ENCODE data around the gene JCHAIN. TPM values are rescaled to one million over a fixed set of nuclear protein-coding genes. Genes with fewer than 3 reads are reported as not detected.

The JCHAIN gene
- total and polyA plus RNA-seq, 9 of the 15 experiments (the other 6 are each of a cell fraction or from before 2014, with no cell fraction given): 0.04 to 0.68 (median 0.26) TPM; not detected in 5

DNA sequence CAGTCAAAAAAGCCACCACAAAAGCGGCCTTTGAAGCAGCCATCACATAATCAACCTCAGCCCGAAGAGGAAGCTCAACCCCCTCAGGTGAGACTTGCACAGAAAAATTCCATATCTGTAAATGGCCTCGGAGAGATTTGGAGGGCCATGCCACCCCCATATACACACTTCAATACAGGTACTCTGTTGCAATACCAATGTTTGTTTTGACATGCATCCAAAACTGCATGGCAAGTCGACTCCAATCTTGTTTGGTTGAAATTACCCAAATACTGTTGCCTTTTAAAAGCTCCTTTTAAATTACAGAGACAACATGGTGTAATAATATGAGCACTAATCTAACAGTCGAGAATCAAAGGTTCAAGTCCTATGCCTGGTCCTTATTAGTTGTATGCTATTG lies 31.8 kb downstream of the JCHAIN start:
- Histone ChIP-seq H2AFZ (ENCODE audit: low read depth, low read length) (no peak overlapping the region), H3K9ac (ENCODE audit: insufficient read depth in 1 of 2, low read depth in 2 of 2, low read length in 2 of 2) (no peak overlapping the region), H3K79me2 (ENCODE audit: control insufficient read depth, insufficient read depth, low read length) (no peaks in the 10 kb centered on the region), H3K4me1 (replicated peaks in 1 of 2; ENCODE audit: control insufficient read depth in 2 of 2, insufficient read depth in 2 of 2, low read length in 2 of 2) (no peaks in the 10 kb centered on the region; a peak in 1 of 5 replicates), H3K9me1 (ENCODE audit: control insufficient read depth, insufficient read depth, low read length) (no peaks in the 10 kb centered on the region), H3K4me3 (no peak overlapping the region), H3K27ac (ENCODE audit: extremely low read depth, low read depth, low read length) (no peak overlapping the region), H3K27me3 (ENCODE audit: control insufficient read depth in 2 of 2, insufficient read depth in 2 of 2, low read length in 2 of 2) (no peaks in the 10 kb centered on the region), H3K4me2 (ENCODE audit: insufficient read depth, low read length) (no peak overlapping the region), H3K36me3 (ENCODE audit: control insufficient read depth, insufficient read depth, low read length) (no peaks in the 10 kb centered on the region), H4K20me1 (replicated peaks; ENCODE audit: control insufficient read depth, insufficient read depth, low read length) (no peaks in the 10 kb centered on the region), H3K9me3 (replicated peaks; ENCODE audit: control insufficient read depth, insufficient read depth, low read depth, low read length) (no peaks in the 10 kb centered on the region)
- no TSS peak for BruUV-seq (replicated peaks)
- CTCF ChIA-PET (ENCODE audit: low intra/inter-chr PET ratio): no interaction called here
- DNase-seq (ENCODE audit: extremely low read depth in 1 of 4, low spot score in 3 of 4): no peak
- in situ Hi-C loops (cut with MboI) (no loop called here), intact Hi-C loops (cut with micrococcal nuclease) (no loop called here)
- FAIRE-seq: no peak
- WGBS (ENCODE audit: insufficient coverage, low coverage, missing lambda C conversion rate): 11% methylated on average over 5 of the region's 5 CpGs
- POLR2A ChIA-PET: interaction anchor here (0.6 to 1.4 kb wide), 3 partner anchors 10 to 772 kb away, joined by 3 to 5 read pairs (median 4); no protein-coding TSS in a partner anchor
- TF ChIP-seq, protein P1, sequence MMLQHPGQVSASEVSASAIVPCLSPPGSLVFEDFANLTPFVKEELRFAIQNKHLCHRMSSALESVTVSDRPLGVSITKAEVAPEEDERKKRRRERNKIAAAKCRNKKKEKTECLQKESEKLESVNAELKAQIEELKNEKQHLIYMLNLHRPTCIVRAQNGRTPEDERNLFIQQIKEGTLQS (IDR thresholded peaks at IDR 0.05): no peak
- TF ChIP-seq, protein P1 (CRISPR knock-in tag; conservative IDR thresholded peaks at IDR 0.05): no peak
- TF ChIP-seq MTA2 (IDR thresholded peaks at IDR 0.05; ENCODE audit: low read depth): no peak
- no peak for ATAC-seq

DNA sequence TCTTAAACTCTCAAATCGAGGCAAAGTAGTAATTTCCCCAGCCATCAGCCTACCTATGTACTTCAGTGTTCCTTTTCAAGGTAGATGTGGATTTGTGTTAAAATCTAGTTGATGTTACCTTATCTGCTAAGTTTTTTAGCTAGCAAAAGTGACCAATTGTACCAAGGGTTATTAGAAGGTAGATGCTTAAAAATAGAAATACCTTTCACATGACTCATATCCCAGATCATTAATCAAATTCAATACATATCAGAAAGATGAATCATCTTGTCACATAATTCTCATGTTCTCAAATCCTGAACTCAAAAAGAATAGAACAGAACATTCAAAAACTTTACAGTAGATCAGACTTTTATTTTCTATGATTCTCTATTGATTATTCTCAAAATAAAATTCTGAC lies 34.3 kb downstream of the JCHAIN start:
- no peaks in the 10 kb centered on the region for H3K9me3 ChIP-seq (replicated peaks; ENCODE audit: control insufficient read depth, insufficient read depth, low read depth, low read length)
- intact Hi-C loops (cut with micrococcal nuclease) (no loop called here), in situ Hi-C loops (cut with MboI) (no loop called here)
- H3K9ac ChIP-seq (ENCODE audit: insufficient read depth in 1 of 2, low read depth in 2 of 2, low read length in 2 of 2): no peak overlapping the region
- H3K36me3 ChIP-seq (ENCODE audit: control insufficient read depth, insufficient read depth, low read length): no peaks in the 10 kb centered on the region
- ChIA-PET CTCF (ENCODE audit: low intra/inter-chr PET ratio) (no interaction called here), POLR2A (no interaction called here)
- no peak for ATAC-seq
- no peak for DNase-seq (ENCODE audit: extremely low read depth in 1 of 4, low spot score in 3 of 4)
- BruUV-seq (replicated peaks): no TSS peak
- no peaks in the 10 kb centered on the region; a peak in 2 of 5 replicates for H3K4me1 ChIP-seq (replicated peaks in 1 of 2; ENCODE audit: control insufficient read depth in 2 of 2, insufficient read depth in 2 of 2, low read length in 2 of 2)
- H3K4me2 ChIP-seq (ENCODE audit: insufficient read depth, low read length): no peak overlapping the region
- H3K9me1 ChIP-seq (ENCODE audit: control insufficient read depth, insufficient read depth, low read length): no peaks in the 10 kb centered on the region
- H4K20me1 ChIP-seq (replicated peaks; ENCODE audit: control insufficient read depth, insufficient read depth, low read length): no peaks in the 10 kb centered on the region
- H3K4me3 ChIP-seq: no peak overlapping the region
- no peak overlapping the region for H2AFZ ChIP-seq (ENCODE audit: low read depth, low read length)
- H3K79me2 ChIP-seq (ENCODE audit: control insufficient read depth, insufficient read depth, low read length): no peaks in the 10 kb centered on the region
- FAIRE-seq: no peak
- H3K27me3 ChIP-seq (ENCODE audit: control insufficient read depth in 2 of 2, insufficient read depth in 2 of 2, low read length in 2 of 2): no peaks in the 10 kb centered on the region
- 0% methylated on average over 1 of the region's 1 CpG for WGBS (ENCODE audit: insufficient coverage, low coverage, missing lambda C conversion rate)
- H3K27ac ChIP-seq (ENCODE audit: extremely low read depth, low read depth, low read length): no peak overlapping the region
- TF ChIP-seq SRF (CRISPR knock-in tag; IDR thresholded peaks at IDR 0.05) (no peak), NELFE (IDR thresholded peaks at IDR 0.05; ENCODE audit: insufficient read depth, insufficient read length) (no peak), TAL1 (IDR thresholded peaks at IDR 0.05) (no peak), POLR3A (IDR thresholded peaks at IDR 0.05; ENCODE audit: borderline replicate concordance, extremely low read depth, insufficient read depth, insufficient read length) (no peak), BHLHE40 (IDR thresholded peaks at IDR 0.05; ENCODE audit: low read length) (no peak), MEF2A (IDR thresholded peaks at IDR 0.05; ENCODE audit: control insufficient read depth, low read depth, low read length) (peak; percentile 10; the same call in 1 of the 2 replicates), JUND (IDR thresholded peaks at IDR 0.05; ENCODE audit: borderline replicate concordance, low read depth, low read length) (peak; percentile 26; the same call in 1 of the 2 replicates), JUND (tag; IDR thresholded peaks at IDR 0.05; ENCODE audit: borderline replicate concordance, low read depth, low read length) (peak; percentile 66; the same call in 2 of the 3 replicates), FOSL1 (tag; conservative IDR thresholded peaks at IDR 0.05) (peak; percentile 74)
- TF ChIP-seq, protein P2, sequence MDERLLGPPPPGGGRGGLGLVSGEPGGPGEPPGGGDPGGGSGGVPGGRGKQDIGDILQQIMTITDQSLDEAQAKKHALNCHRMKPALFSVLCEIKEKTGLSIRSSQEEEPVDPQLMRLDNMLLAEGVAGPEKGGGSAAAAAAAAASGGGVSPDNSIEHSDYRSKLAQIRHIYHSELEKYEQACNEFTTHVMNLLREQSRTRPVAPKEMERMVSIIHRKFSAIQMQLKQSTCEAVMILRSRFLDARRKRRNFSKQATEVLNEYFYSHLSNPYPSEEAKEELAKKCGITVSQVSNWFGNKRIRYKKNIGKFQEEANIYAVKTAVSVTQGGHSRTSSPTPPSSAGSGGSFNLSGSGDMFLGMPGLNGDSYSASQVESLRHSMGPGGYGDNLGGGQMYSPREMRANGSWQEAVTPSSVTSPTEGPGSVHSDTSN (CRISPR knock-in tag; IDR thresholded peaks at IDR 0.05; ENCODE audit: low read depth): no peak
- TF ChIP-seq, protein P2 (tag; conservative IDR thresholded peaks at IDR 0.05; ENCODE audit: low read depth): peak; percentile 52
